ENCODE data around the gene SRBD1. TPM values are rescaled to one million over a fixed set of nuclear protein-coding genes. Genes with fewer than 3 reads are reported as not detected.

Gene SRBD1
- total and polyA plus RNA-seq, 2 experiments from 2014 or later, result 10.6 to 13.7 TPM

DNA sequence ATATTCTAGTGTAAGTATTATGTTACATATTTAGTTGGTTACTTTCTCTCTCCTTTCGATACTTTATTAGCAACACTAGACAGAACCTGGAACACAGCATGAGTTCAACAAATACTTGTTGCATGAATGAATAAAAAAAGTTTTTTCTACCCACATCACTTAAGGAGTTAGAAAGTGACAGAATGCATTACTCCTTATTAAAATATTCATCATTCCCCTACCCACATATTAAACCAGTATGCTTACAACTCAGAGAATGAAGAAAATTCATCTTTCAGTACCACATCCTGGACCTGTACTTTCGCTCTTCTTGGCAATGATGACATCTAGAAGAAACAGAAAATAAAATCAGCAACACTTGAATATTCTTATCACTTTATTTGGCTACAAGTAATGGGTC, 6.0 kb downstream of the SRBD1 start:
- TF ChIP-seq, protein P1, sequence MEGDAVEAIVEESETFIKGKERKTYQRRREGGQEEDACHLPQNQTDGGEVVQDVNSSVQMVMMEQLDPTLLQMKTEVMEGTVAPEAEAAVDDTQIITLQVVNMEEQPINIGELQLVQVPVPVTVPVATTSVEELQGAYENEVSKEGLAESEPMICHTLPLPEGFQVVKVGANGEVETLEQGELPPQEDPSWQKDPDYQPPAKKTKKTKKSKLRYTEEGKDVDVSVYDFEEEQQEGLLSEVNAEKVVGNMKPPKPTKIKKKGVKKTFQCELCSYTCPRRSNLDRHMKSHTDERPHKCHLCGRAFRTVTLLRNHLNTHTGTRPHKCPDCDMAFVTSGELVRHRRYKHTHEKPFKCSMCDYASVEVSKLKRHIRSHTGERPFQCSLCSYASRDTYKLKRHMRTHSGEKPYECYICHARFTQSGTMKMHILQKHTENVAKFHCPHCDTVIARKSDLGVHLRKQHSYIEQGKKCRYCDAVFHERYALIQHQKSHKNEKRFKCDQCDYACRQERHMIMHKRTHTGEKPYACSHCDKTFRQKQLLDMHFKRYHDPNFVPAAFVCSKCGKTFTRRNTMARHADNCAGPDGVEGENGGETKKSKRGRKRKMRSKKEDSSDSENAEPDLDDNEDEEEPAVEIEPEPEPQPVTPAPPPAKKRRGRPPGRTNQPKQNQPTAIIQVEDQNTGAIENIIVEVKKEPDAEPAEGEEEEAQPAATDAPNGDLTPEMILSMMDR (IDR thresholded peaks at IDR 0.05; ENCODE audit: low read depth, low read length), result no peak
- H3K4me3 ChIP-seq, result no peak overlapping the region

DNA sequence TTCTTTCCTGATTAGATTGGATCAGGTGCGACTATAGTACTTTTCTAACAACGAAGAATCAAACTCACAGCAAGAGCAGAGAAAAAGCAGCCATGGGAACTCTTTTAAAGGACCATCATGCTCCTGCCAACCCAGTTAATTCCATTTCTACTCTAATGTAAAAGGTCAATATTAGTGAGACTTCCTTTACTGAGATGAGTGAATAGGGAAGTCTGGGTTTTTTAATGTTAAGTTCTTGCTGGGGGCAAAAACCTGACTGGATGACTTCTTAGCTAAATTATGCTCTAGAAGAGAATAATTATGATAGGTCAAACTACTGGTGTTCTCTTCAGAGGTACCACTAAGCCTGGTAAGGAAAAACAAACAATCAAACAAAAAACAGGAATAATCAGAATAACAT, 8.4 kb downstream of the SRBD1 start:
- Histone ChIP-seq H3K9me3 (ENCODE audit: low read depth) (no peaks in the 10 kb centered on the region), H3K36me3 (peaks cover 19% of the 10 kb centered on the region), H3K4me1 (ENCODE audit: low read depth) (no peaks in the 10 kb centered on the region), H3K27ac (no peak overlapping the region), H3K4me3 (no peak overlapping the region), H3K27me3 (no peaks in the 10 kb centered on the region)
- TF ChIP-seq, protein P1 (IDR thresholded peaks at IDR 0.05; ENCODE audit: low read depth, low read length), result no peak
- DNase-seq (ENCODE audit: low read depth in 1 of 2, low spot score in 1 of 2), result no peak

More for the DNA sequence above, 6.0 kb downstream of the SRBD1 start:
- H3K9me3 ChIP-seq (ENCODE audit: low read depth), result no peaks in the 10 kb centered on the region
- H3K36me3 ChIP-seq, result peaks cover 19% of the 10 kb centered on the region
- no peak for DNase-seq (ENCODE audit: low read depth in 1 of 2, low spot score in 1 of 2)
- peaks cover 4% of the 10 kb centered on the region for H3K4me1 ChIP-seq (ENCODE audit: low read depth)
- no peak overlapping the region for H3K27ac ChIP-seq
- H3K27me3 ChIP-seq, result no peaks in the 10 kb centered on the region

DNA sequence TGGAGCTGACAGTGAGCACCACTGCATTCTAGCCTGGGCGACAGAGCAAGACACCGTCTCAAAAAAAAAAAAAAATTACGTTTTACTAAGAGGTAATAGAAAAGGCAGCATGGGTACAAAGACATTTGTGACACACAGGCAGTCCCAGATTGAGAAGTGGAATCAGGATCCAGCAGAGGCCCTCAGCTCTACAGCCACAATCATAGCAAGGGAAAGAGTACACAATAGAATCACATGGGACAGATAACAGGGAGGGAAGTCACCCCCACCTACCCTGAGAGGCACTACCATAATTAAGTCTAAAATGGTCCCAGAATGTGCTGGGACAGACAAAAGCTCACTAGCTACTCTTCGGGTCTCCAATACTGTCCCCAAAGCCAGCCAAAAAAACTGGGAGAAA, 12.5 kb downstream of the SRBD1 start:
- Histone ChIP-seq H3K4me3 (no peak overlapping the region), H3K4me1 (ENCODE audit: low read depth) (no peaks in the 10 kb centered on the region), H3K9me3 (ENCODE audit: low read depth) (no peaks in the 10 kb centered on the region), H3K27me3 (no peaks in the 10 kb centered on the region), H3K36me3 (peaks cover 11% of the 10 kb centered on the region), H3K27ac (no peak overlapping the region)
- no peak for DNase-seq (ENCODE audit: low read depth in 1 of 2, low spot score in 1 of 2)
- TF ChIP-seq, protein P1 (IDR thresholded peaks at IDR 0.05; ENCODE audit: low read depth, low read length), result no peak

DNA sequence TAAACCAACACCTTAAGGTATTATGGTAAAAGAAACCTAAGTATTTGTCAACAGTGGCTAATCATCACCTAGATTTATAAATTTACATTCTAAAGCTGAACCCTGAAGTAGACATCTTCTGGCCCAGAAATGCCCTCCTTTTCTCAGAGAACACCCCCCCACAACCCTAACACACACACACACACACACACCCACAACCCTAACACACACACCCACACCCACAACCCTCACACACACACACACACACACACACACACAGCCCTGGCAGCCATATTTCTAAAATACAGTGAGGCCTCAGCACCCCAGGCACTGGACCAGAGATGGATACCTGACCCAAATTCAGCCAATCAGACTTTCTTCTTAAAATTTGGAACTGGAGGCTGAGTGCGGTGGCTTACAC, 14.3 kb downstream of the SRBD1 start:
- no peak for DNase-seq (ENCODE audit: low read depth in 1 of 2, low spot score in 1 of 2)
- Histone ChIP-seq H3K9me3 (ENCODE audit: low read depth) (no peaks in the 10 kb centered on the region), H3K36me3 (peaks cover 11% of the 10 kb centered on the region), H3K27ac (no peak overlapping the region), H3K27me3 (no peaks in the 10 kb centered on the region), H3K4me3 (no peak overlapping the region), H3K4me1 (ENCODE audit: low read depth) (no peaks in the 10 kb centered on the region)
- TF ChIP-seq, protein P1 (IDR thresholded peaks at IDR 0.05; ENCODE audit: low read depth, low read length), result no peak

DNA sequence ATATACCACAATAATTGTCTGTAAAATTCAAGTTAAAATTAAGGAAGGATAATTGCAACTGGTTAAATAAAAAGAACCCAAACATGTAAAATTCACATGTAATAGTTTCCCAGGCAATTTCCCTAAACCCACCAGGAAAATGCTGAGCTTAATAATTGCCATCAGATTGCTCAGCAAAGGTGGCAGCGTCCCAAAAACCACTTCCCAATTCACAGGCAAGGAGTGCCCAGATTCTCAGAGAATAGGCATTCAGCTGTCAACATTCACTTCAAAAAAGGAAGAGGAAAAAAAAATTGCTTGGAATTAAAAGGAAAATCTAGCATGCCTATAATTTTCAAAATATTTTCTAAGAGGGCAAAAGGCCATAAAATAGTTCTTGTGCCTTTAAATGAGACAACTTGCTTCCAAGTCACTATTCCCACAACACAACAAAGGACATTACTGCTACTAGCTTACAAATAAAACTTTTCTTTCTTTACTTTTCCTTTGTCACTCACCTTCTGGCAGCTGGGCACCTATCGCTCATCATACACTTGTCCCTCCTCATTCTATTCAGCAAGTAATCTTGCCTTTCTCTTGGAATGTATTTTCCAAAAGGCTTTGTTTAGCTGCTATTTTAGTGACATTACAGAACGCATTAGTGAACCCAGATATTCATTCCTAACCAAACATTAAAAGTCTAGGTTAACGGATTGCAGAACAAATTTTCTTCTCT, 15.2 kb downstream of the SRBD1 start:
- TF ChIP-seq, protein P1 (IDR thresholded peaks at IDR 0.05; ENCODE audit: low read depth, low read length), result no peak
- H3K4me3 ChIP-seq, result no peak overlapping the region
- no peak overlapping the region for H3K27ac ChIP-seq
- peaks cover 7% of the 10 kb centered on the region for H3K36me3 ChIP-seq
- DNase-seq (ENCODE audit: low read depth in 1 of 2, low spot score in 1 of 2), result peak in 1 of 2 donors; percentile 69
- no peaks in the 10 kb centered on the region for H3K9me3 ChIP-seq (ENCODE audit: low read depth)
- no peaks in the 10 kb centered on the region for H3K27me3 ChIP-seq
- H3K4me1 ChIP-seq (ENCODE audit: low read depth), result no peaks in the 10 kb centered on the region
